Non-pigmented ciliary epithelial cell (primary cell): ENCODE data around the gene SLC13A5.
"Not testable (repeated sequence)": the region's sequence is repeated elsewhere in the genome, so short reads cannot be mapped to it uniquely, and the experiment has no call there.

ENCODE experiments used
- DNase-seq: peaks from one replicate; pipeline ENCODE4 v3.0.0-alpha.2; 2010; ENCODE audit warnings: low read depth

Gene SLC13A5

DNA sequence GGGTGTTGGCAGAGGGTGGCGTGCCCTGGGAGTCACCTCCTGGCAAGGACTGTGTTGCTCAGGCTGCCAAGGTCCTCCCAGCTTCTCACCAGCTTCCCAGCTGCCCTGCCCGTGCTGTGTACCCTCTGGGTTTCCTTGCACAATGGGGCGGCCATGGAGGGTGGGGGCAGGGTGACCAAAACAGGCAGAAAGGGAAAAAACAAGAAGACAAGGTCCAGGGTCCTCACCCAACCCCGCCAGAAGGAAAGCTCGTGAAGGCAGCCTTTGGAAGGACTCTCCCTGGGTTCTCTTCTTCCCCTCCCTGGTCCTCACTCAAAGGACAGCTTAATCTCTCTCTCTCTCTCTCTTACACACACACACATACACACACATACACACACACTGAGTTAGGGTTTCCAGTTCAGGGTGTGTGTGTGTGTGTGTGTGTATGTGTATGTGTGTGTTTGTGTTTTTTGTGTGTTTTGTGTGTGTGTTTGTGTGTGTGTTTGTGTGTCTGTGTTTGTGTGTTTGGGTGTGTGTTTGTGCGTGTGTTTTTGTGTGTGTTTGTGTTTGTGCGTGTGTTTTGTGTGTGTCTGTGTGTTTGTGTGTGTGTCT is 2.0 kb downstream of the SLC13A5 start:
- DNase-seq, result no peak

DNA sequence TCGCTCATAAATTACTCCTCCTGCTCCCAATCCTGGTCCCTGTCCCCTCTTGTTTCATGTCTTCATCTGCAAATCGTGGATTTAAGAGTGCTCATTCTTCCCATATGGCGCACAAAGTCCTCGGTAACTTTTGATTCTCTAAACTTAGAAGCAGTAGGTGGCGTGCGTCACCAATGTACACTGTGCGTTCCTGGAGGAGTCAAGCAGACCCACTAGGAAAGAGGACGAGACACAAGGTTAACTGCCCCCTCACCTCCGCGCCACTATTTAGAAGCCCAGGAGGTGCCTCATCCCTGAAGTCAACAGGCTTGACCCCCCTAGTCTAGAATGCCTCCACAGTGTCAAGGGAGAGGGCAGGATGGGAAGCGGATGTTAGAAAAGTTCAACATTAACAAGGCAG is 2.9 kb downstream of the SLC13A5 start:
- DNase-seq, result no peak

DNA sequence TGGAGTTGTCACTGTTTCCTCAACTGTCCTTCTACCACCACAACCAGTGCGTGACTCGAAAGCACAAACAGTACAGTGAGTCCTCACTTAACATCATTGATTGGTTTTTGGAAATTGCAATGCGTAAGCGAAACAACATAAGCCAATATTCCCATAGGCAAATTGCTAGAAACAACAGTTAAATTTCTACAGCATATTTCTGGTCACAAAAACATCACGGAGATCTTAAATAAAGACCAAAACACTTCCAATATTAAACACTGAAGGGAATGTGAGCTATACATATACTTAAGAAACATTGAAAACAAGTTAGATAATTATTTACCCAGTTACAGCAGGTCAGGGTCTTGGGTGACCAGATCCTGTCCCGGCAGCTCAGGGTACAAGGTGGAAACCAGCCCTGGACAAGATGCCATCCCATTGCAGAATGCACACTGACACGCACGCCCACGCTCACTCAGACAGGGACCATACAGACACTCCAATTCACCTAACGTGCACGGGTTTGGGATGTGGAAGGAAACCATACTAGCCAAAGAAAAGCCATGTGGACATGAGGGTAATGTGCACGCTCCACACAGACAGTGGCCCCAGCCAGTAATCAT is 4.7 kb downstream of the SLC13A5 start:
- DNase-seq, result no peak

DNA sequence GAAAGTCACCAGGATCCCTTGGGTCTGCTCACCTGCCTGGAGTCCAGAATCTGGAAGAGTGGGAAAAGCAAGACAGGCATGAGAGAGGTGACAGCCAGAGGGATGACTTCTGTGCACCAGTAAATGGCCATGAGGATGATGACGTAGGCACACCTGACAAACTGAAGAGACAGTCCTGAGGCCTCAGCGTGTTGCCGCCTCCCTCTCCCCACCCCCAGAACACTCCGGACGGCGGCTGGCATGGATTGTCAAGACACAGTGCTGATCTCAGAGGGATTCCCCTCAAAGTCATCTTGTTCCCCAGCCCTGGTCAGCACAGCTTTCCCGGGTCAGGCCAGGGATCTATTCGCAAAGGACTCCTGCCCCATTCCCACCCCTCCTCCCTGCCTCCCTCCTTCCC is 6.2 kb downstream of the SLC13A5 start:
- no peak for DNase-seq

DNA sequence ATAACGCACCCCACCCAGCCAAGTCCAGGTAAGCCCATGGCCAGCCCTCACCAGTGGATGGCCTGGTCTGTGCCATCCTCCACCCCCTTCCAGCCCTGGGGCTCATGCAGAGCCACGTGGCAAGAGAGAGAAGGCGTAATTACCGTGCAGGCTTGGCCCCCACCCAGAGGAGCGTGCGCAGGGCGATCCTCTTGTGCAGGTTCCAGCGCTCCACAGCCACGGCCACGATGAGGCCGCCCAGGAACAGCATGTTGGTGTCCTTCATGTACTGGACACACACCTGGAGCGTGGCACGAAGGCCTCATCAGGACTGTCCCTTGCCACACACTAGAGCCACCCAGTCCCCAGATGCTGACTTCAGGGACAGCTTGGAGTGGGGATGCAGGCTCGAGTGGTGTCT is 6.7 kb downstream of the SLC13A5 start:
- no peak for DNase-seq

DNA sequence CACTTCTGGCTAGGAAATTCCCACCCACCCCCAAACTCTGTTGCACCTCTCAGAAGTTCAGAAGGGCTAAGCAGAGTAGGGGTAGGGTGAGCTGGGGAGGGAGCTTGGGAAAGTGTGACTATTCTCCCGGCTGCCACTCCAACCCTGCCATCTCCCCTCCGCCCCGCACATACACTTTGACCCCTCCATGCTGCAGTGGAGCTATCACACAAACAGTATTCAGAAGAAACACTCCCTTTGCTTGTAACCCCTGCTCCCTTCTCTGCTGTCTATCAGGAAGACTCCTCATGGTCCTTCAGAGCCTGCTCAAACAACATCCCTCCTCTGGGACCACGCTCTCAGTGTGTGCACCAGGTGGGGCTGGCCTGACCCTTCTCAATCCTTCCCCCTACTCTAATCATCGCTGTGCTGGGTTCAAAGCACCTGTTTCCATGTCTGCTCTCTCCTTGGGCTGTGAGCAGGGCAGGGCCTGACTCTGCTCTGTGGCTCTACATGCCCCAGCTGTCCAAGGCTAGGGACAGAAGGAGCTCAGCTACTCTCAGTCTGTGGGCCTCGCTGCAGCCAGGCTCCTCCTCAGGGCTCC is 8.6 kb downstream of the SLC13A5 start:
- DNase-seq, result no peak

DNA sequence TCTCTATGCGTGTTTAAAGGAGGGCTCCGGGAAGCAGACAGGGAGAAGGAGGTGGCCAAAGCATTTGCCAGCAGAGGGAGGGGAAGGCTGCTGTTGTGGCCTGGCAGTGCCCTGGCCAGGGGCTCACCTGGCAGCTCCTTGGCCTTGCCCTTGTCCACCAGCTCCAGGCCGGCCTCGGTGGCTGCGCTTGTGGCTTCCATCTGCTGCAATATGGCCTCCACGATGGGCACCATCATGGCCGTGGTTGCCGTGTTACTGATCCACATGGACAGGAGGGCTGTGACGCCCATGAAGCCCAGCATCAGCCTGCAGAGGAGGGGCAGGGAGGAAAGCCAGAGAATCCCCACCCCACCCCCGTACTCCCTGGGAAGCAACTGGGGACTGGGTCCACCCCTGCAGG is 9.4 kb downstream of the SLC13A5 start:
- DNase-seq, result no peak

DNA sequence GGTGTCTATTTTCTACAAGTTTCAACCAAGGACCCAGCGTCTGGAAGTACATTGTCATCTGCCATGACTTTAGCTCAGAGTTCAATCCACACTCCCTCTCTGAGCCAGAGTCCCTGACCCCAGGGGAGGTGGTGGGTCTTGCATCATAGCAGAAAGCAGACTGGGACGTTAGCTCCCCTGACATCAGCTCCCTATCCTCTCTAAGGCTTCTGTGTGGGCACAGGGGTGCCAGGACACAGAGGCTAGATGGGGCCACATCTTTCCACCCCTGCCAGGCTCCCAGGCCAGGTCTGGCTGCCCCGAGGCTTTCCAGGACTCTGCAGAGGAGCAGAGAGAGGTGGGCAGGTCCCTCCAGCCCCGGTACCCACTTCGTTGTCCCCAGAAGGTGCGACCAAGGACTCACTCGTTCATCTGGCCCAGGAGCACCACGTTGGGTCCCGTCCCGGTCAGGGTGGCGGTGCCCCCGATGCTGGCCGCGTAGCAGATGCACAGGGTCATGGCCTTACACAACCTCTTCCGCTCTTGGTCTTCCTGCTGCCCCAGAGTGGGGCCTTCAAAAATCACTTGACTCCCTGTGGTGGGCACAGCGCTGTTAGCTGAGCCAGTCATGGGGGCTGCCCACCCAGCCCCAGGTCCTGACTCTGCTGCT is 10.5 kb downstream of the SLC13A5 start:
- DNase-seq, result no peak

DNA sequence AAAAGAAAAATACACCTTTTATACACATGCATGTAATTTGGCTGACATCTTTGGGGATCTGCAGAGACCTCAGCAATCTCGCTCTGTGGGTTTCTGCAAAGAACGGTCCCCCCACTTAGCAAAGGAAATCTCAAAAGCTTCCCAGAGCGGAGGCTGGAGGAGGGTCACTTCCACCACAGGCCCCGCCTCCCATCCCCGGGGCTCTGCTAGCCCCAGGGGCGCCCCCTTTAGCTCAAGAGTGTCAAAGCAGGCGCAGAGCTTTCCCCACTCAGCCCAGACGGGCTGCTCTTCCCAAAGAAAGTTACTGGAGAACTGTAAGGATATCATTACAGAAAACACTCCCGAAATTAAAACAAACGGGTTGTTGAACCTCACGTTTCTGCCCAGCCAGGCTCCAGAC is 11.4 kb downstream of the SLC13A5 start:
- no peak for DNase-seq

DNA sequence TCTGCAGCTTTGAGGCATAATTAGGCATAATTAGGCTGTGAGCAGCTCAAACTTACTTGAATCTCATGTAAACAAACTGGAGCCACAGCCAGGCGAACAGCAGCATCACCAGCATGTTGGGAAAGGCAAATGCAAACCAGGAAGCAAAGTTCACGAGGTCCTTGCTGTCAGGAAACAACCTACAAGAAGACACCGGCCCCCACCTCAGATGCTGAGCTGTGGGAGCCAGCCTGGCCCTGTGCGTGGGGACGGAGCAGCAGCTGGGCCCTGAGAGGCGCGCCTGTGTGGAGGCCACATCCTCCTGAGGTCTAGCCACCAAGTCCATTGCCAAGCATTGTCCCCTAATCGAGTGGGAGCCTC is 12.2 kb downstream of the SLC13A5 start:
- no peak for DNase-seq

DNA sequence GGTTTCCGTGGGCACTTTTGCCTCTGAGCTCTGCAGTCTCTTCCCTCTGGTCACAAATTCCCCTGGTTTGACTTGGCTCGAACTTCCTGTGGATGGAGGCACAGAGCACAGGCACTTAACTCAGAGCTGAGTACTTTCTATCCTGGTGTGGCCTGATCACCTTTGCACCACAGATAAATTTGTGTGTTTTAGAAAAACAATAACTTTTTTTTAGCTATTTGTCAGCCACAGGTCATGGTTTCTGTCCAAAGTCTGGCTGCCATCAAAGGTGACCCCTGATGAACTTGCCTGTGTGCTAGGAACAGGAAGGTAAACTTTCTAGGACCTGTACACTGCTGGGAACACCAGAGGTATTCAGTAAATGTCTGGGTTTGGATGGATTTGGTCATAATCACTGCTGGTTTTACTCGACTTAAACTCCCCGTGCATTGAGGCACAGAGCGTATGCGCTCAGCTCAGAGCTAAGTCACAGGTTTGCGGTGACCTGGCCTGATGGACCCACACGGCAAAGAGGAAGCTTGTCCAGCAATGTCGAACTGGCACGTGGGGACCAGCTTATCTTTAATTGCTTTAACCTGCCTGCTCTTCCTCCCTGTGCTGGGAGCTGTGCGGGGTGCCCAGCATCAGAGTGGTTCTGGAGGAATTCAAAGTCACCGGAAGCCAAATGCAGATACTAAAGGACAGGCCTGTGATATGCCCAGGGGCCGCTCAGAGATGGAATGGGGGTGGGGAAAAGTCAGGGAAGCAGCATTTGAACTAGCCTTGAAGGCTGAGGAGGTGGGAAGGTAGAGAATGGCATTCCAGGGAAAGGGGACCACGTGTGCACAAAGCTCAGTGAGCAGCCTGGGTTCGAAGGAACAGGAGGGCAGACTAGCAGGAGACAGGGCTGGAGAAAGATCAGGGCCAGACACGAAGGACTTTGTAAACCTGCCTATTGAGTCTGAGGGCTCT is 12.9 kb downstream of the SLC13A5 start:
- no peak for DNase-seq

DNA sequence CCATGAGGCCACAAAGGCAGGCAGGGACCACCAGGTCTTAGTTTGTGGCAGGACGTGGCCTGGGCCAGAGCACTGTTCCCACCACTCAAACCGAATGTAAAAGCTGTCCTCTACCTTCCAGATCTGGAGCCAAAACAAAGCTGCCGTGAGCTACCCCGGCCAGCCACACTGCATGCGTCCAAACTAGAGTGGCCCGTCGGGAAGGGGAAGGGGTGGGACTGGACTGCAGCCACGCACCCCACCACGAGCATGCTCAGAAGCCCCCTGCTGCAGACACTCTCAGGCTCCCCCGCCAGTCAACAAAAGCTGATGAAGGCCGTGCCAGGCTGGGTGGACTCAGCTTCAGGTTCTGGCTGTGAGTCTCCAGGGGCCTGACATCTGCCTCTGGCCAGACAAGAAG is 15.2 kb downstream of the SLC13A5 start:
- DNase-seq, result no peak

DNA sequence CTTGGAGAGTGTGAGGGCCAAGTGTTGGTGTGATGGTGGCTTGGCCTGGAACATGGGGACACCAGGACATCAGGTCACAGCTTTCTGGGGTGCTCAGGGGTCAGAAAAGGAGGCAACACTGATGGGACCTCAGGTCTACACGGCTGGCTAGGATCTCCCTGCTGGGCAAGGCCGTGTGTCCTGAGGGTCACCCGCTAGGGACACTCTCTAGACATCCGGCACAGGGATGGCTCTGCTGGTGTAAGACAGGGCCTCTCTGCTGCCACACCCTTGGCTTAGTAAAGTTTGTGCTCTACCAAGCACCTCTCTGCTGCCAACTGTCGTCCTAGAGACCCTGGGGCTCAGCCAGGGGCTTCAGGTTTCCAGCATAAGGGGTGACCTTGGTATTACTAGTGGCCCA is 16.3 kb downstream of the SLC13A5 start:
- no peak for DNase-seq

DNA sequence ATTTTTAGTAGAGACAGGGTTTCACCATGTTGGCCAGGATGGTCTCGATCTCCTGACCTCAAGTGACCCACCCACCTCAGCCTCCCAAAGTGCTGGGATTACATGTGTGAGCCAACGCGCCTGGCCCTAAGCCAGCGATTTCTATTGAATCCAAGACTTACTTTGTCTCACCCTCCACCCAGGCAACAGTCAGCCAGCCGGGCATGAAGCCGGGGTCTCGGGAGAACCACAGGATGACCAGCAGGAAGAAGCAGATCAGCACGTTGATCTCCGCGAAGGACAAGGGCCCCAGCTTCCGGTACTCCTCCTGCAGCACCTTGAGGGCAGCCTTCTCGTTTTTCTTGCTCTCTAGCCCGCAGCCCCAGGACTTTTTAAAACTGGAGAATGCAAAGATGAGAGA is 17.6 kb downstream of the SLC13A5 start:
- DNase-seq, result no peak

DNA sequence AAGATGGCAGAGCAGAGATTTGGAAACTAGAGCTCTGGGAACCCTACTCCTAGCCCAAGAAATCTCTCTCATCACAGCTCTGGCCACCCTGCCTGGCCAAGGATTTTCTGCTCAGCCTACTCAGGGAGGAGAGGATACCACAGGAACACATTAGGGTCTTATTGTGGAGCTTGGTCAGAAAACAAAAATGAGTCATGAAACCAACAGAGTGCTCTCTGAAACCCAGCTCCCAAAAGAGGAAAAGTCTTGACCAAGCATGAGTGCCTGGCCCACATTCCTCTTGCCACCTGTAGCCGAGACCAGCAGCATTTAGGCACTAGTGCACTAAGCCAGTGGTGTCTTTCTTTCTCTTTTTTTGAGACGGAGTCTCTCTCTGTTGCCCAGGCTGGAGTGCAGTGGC is 18.1 kb downstream of the SLC13A5 start:
- no peak for DNase-seq

DNA sequence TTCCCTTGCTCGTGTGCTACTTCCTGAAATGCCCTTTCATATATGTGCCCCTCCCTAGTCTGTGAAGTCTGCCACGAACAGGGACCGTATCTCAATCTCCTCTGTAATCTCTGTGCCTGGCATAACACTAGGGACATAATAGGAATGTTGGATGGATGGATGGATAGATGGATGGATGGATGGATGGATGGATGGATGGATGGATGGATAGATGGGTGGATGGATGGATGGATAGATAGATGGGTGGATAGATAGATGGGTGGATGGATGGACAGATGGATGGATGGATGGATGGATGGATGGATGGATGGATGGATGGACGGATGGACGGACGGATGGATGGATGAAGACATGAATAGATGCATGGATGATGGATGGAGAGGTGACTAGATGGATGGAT is 21.2 kb downstream of the SLC13A5 start:
- not testable (repeated sequence) for DNase-seq

DNA sequence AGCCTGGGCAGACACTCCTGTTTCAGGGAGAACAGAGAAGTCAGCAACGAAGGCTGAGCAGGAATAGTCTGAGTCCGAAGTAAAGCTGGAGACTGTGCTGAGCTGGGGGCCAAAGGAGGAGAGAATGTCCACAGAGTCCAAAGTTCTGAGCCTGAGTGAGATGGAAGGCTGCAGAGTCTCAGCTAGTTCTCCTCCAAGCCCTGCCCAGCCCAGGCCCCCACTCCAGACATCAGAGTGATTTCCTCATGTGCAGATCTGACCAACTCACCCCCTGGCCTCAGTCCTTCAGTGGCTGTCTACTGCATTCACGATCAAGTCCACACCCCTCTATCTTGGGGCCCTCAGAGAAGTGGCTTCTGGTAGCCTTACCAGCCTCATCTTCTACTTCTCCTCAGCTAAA is 21.6 kb downstream of the SLC13A5 start:
- DNase-seq, result no peak

DNA sequence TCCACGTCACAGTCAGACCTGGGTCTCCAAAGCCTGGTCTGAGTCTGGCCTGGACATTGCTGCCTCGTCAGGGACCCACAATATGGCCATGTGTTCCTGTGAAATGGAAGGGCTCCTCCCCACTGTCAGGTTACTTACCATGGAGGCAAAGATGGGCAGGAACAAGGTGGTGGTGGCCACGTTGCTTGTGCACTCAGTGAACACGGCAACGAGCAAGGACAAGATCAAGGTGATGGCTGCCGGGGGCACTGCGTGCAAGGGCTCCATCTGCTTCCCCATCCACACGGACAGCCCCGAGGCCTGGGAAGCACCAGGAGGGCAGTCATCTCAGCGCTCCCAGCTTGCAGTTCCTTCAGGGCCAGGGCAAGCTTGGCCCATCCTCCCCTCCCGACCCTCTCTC is 22.5 kb downstream of the SLC13A5 start:
- DNase-seq, result no peak

DNA sequence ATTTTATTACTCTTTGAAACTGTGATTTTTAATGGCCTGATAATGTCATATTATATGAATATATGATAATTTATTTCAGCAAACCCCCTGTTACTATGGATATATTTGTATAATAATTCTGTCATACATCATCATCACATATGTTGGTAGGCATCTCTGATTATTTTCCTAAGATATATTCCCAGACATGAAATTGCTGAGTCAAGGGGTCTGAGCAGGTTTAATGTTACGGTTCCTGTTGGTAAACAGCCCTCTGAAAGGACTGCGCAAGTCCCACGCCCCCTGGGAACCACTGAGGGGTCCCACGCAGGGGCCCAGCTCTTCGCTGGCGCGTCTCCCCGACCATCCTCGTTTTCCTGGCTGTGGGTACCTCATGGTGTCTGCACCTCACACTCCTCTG is 24.2 kb downstream of the SLC13A5 start:
- no peak for DNase-seq

DNA sequence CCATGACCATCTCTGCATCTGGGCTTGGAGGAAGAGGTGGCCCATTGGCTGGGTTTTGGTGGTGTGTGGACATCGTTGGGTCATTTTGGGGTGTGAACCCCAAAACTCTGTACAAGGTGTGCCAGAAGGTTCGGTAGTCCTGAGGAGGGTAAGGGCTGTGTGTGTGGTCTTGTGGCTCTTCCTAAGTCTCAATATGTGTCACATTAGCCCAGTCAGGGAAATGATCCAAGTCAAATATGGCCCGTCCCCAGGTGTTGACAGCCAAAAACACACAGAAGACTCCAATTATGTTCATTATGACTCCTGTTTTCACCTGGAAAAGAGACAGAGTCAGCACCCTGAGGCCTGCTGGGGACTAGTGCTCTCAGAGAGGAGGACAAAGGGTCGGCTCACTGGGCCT is 27.1 kb downstream of the SLC13A5 start:
- DNase-seq, result no peak

DNA sequence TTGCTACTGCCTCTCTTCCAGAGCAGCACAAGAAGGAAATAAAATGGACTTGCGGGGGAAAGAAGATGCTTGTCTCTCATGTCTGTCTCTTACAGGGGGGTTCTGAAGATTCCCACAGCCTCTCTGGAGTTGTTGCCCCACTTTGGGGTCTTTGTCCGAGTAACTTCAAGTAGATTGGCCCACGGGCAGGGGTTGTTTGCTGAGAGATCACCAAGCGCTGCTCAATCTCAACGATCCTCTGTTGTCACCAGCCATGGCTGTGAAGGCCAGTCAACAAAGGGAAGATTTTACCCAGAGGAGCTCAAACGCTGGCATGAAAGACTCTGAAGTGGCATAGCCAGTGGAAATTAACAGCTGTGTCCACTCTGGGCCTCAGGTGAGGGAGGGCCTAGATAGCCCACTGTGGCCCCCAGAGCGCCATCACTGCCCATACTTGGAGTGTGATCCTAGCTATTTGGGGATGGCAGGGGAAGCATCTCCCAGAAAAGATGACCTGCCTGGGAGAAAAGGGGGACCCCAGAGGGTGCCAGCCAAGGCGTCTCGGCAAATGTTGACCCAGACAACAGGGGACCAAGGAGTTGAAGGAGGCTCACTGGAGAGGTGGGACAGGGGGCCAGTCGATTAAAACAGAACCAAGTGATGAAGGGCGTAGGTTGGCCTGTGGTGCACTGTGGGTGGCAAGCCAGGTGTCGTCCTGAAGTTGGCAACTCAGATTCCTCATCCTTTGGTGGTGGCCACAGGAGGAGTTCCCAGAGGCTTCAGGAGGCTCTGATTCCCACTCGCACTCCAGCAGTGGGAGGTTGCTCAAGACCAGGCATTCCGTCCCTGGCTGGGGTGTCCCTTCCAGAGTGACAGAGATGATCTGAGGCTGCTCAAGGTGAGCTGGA is 28.0 kb downstream of the SLC13A5 start:
- no peak for DNase-seq

DNA sequence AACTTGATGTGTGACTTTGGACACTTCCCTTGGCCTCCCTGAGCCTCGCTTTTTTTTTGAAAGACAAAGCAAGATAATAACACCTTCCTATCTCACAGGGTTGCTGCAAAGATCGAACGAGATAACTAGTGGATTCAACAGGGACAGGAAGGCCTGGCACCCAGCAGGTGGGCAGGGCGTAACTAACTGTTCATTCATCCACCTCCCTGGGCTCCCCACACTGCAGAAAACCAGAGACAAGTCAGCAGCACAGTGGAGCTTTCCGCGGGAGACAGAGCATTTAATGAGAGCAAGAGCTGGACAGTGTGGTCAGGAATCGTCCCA is 28.7 kb downstream of the SLC13A5 start:
- no peak for DNase-seq
